G401 (cell line): ENCODE measurements around the gene BACH2. TPM values are rescaled to one million over a fixed set of nuclear protein-coding genes. Genes with fewer than 3 reads are reported as not detected.

Experiments
- DNase-seq: peaks from one replicate; pipeline ENCODE4 v3.0.0-alpha.2; 2015; ENCODE audit warnings: low spot score
- in situ Hi-C: cut with HindIII; loops from 2 replicates; pipeline ENCODE4 v1.10.0; 2016; ENCODE audit warnings: low sequenced_read_pairs, mixed read lengths
- total RNA-seq: library from RNA; depleted of rRNA; stranded (reverse); fragments of >200 nt; shearing (Covaris generic); gene quantifications from 2 replicates; pipeline ENCODE4 v1.2.3, GENCODE V29; 2014

The BACH2 gene
- total RNA-seq, 1 experiment from 2014 or later = 0.71 TPM

DNA sequence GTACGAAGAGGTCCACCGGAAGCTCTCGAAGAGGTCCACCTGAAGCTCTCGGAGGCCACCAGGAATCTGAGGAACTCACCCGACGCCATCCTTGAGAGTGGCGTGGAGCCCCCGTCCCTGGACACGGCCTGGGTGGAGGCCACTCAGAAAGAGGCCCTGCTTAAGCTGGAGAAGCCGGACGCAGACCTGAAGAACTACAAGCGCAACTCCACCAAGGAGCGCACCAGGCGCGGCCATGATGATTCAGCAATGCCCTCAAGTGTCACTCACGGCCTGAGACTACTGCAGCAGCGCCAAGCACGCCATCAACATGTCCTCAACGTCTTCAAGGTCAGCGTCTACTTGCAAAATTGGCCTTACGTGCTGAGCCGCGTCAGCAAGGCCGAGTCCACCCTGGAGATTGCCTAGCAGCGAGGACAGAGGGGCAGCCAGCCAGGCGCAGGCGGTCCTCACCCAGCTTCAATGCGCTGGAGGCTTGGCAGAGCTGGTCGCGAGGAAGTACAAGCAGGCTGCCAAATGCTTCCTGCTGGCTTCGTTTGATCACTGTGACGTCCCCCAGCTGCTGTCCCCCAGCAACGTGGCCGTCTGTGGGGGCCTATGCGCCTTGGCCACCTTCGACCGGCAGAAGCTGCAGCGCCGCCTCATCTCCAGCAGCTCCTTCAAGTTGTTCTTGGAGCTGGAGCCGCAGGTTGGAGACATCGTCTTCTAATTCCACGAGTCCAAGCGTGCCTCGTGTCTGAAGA is 410.1 kb downstream of the BACH2 start:
- in situ Hi-C loops = no loop called here
- no peak for DNase-seq
